Stimulated activated CD8-positive, alpha-beta memory T cell treated with anti-CD3 and anti-CD28 coated beads, Interleukin-4, amount 100 ng/mL, for 4 hours (primary cell): ENCODE results near the gene MANSC1.
"Not testable (repeated sequence)": the region's sequence is repeated elsewhere in the genome, so short reads cannot be mapped to it uniquely, and the experiment has no call there.

ENCODE experiments used
- DNase-seq, 2 donors: peaks; one replicate each; pipeline ENCODE4 v3.0.0-alpha.2; 2020; ENCODE audit warnings: low read depth in 2 of 2, low spot score in 1 of 2

Gene MANSC1

DNA sequence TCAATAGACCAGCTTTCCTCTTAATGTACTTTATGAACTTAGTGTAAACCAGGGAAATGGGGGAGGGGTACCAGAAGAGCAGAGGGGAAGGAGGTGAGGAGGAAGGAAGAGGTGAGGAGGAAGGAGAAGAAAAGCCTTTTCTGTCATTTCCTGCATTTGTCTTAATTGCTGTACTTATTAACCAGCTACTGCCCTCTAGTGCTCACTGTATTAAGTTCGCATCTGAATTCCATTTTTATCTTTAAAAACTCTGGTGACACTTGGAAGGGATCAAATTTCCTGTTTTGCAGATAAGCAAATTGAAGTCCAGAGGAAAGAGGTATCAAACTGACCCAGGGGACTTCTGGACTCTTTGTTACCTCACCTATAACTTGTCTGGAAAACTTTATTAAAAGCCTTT lies 22.2 kb downstream of the MANSC1 start:
- no peak for DNase-seq

DNA sequence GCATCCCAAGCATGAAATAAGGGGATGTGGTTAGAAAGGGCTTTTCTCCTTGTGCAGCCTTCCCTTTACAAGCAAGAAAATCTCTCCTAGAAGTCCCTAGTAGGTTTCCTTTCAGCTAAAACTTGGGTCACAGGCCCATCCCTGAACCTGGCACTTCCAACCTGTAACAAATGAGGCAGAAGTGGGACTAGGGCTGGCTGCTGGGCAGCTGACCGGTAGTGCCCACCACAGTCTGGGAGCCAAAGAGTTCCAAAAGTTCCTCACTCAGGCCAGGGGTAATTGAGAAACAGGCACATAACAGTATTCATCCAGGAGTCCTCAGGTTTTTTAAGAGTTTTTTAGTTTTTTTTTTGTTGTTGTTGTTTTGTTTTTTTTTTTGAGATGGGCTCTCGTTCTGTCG lies 23.8 kb downstream of the MANSC1 start:
- no peak for DNase-seq

DNA sequence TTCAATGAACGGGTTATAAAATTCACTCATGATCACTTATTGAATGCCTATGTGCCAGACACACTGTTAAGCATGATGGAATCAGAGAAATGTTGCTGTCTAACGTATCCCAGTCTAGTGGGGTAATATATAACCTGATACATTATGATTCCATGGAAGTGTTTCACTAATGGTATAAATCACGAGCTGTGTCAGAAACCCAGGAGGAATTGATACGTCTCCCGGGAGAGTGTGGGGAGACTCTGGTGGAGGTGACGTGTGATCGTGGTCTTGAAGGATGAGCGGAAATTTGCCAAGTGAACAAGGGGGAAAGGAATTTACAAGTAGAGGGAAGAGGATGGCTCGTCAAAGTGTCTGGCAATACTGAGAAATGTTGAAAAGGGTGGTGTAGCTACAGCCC lies 26.5 kb downstream of the MANSC1 start:
- DNase-seq = no peak

GRCh38 chr12:12323118-12323517 lies 26.9 kb downstream of the MANSC1 start:
- DNase-seq = no peak

DNA sequence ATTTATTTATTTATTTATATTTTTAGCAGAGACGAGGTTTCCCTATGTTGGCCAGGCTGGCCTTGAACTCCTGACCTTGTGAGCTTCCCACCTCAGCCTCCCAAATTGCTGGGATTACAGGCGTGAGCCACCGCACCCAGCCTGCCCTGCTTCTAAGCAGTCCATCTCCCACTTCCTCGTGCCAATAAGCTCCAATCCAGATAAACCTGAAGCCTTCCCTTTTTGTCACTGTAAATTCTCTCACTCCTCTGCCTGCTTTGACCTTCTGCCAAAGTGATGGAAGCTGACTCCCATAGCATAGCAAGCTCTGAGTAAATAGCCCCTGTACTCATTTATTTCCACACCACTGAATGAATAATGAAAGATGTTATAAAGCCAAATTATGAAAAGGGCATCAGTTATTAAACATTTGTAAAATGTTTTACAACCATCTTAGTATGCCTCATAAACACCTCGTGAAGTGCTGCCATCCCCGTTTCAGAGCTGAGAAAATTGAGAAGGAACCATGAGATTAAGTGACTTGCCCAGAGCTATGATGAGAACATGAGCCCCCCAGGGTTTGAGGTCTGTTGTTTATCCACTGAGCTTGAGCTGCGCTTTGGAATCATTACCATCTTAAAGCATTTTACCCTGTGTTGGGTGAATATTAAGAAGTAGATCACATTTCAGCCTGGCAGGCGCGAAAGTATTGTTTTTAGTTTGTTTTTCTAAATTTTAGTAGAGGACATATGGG lies 30.4 kb downstream of the MANSC1 start:
- no peak for DNase-seq

DNA sequence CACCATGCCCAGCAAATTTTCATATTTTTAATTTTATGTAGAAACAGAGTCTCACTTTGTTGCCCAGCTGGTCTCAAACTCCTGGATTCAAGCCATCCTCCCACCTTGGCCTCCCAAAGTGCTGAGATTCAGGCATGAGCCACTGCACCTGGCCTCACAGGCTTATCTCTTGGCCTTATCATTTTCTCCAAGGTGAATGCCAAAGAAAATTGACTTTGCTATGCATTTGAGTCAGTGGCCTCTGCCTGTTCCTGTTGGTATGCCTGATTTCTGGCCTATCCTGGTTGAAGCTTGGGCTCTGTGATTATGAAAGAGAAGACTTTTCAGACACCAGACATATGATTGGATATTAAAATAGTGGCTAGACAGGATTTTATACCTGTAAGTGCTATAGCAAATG lies 34.2 kb downstream of the MANSC1 start:
- no peak for DNase-seq

GRCh38 chr12:12310695-12311094 lies 39.3 kb downstream of the MANSC1 start:
- DNase-seq = not testable (repeated sequence)

- DNase-seq = no peak
These were observed 44.3 kb downstream of the MANSC1 start for GRCh38 chr12:12305568-12306300.

DNA sequence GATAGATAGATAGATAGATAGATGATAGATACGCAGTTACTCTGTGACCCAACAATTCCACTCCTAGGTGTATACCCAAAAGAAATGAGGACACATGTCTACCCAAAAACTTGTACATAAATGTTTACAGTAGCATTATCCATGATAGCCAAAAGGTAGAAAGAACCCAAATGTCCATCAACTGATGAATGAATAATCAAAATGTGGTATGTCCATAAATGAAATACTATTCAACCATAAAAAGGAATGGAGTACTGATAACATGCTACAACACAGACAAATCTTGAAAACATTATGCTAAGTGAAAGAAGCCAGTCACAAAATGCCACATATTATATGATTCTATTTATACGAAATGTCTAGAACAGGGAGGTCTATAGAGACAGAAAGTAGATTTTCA lies 47.1 kb downstream of the MANSC1 start:
- no peak for DNase-seq

DNA sequence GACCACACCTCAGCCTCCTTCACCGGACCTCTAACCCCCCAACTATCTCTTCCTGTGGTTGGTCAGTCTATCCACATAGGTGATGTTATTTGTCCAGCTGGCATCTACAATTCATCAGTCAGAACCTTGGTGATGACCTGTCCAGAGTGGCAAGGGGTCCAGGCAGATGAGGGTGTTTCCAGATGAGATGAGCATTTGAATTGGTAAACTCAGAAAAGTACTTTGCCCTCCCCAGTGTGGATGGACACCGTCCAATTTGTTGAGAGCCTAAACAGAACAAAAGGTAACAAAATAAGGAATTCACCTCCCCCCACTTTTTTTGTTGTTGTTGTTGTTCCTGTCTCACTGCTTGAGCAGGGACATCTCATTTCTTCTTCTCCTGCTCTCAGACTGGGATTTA lies 48.9 kb downstream of the MANSC1 start:
- DNase-seq = no peak

GRCh38 chr12:12297201-12297830 lies 52.7 kb downstream of the MANSC1 start:
- DNase-seq = no peak

- DNase-seq = no peak
These were observed 55.6 kb downstream of the MANSC1 start for GRCh38 chr12:12294215-12295005.

DNA sequence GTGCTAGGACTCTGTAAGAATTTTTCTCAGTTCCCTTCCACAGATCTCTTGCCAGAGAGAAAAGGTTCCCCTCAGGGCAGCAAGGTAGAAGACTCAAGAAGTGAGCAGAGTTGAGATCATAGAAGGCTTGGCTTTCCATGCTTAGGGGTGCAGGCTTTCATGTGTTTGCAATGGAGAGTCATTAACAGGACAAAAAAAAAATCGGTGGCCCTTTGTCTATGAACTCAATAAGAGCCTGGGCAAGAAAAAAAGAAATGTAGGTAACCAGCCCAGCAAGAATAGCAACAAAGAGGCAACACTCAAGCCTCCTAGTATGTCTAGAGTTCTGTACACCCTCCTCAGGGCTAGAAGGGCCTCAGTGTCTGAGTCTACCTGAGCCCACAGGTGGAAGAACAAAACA lies 59.8 kb downstream of the MANSC1 start:
- DNase-seq = no peak

DNA sequence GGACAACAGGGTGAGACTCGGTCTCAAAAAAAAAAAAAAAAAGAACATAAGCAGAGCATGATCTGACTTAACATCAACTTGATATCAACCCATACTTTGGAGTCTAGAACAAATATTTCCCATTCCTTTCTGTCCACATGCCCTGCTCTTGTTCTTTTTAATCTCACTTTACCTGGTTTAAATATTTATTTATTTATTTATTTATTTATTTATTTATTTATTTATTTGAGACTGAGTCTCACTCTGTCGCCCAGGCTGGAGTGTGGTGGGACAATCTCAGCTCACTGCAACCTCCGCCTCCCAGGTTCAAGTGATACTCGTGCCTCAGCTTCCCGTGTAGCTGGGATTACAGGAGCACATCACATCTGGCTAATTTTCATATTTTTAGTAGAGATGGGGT lies 63.6 kb downstream of the MANSC1 start:
- DNase-seq = no peak

DNA sequence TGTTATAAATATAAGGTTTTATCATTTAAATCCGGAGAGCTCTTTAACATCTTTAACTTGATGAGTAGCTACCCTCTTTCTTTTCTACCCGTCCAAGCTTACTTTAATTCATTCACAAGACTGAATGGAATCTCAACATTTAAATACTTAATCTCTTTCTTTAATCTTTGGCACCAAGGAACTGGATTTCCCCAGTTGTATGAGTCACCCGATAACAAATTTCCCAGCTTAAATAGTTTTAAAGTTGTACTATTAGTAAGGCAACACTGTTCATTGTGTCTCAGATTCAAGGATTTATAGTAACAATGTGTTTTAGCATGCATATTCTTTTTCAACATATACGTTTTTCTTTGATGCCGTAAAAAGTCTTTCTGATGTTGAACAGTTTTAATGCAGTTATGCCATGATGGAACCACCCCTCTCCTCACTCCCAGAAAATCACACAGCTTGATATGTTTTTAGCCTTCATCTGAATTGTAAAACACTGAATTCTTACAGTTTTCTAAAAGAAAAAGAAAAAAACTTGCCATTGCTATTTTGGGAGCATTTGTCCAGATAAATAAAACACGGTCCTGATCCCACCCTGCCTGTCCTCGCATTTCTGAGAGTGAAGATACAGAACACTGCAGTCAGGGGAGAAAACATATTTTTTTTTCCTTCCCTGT lies 67.1 kb downstream of the MANSC1 start:
- no peak for DNase-seq

GRCh38 chr12:12282202-12282601 lies 67.8 kb downstream of the MANSC1 start:
- DNase-seq = no peak

DNA sequence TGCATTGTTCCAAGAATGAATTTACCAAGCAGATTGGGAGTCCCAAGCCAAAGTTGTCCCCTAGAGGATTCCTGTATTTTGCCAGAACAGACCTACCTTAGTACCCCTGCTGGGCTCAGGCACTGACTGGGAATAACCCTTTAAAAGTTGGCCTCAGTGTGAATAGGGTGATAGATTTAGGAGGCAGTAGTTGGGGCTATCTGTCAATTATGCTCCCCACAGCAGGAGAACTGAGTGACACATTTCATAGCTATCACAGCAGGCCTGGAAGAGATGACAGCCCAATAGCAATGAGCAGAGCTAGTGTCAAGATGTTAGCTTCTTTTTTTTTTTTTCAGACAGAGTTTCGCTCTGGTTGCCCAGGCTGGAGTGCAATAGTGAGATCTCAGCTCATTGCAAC lies 68.9 kb downstream of the MANSC1 start:
- no peak for DNase-seq

- DNase-seq = no peak
These were observed 71.1 kb downstream of the MANSC1 start for GRCh38 chr12:12278899-12279298.
